DMS53 treated with DMSO at 0.1 percent for 48 hours (cell line): ENCODE measurements around the gene SUN5.

Experiments used
- DNase-seq: peaks from one replicate; lab custom pipeline; 2025; ENCODE audit not compliant: unreplicated experiment; lab: John Stamatoyannopoulos, UW

SUN5 gene

DNA sequence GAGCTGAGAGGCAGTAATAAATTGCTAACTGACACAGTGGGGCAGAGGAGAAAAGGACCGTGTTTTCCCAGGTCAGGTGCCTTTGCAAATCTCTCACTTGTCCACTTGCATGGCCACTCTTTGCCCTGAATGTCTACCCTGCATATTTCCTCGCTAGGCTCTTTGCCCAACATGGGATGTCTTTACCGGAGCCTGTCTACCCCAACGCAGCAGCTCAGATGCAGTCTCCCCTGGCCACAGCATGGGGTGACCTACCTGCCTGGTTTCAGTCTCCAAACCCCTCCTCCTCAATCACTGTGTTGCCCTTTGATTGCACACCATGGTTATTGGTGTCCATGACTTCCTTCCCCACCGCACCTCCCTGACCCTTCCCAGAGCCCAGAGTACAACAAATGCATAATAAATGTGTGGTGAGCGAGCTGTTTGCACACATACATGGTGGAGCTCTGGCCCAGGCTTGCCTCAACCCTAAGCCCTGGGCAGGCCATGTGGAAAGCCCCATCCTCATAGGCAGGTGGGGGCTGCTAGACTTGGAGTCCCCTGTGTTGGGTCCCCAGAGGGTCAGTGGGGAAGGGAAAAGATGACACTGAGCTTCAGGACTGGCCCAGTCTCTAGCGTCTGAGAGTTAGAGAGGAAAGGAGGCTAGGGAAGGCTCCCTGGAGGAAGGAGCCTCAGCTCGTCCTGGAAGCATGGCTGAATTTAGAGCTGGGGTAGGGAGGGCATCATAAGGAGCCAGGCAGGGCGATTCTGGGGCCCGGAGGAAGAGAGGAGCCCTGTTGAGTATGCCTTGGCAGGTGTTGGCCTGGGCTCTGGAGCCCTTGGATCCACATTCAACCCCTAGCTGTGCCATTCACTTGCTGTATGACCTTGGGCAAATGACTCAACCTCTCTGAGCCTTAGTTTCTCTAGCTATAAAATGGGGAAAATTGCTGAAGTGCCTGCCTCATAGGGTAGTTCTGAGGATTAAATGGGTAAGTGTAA lies 22.8 kb upstream of the SUN5 start:
- no peak for DNase-seq

DNA sequence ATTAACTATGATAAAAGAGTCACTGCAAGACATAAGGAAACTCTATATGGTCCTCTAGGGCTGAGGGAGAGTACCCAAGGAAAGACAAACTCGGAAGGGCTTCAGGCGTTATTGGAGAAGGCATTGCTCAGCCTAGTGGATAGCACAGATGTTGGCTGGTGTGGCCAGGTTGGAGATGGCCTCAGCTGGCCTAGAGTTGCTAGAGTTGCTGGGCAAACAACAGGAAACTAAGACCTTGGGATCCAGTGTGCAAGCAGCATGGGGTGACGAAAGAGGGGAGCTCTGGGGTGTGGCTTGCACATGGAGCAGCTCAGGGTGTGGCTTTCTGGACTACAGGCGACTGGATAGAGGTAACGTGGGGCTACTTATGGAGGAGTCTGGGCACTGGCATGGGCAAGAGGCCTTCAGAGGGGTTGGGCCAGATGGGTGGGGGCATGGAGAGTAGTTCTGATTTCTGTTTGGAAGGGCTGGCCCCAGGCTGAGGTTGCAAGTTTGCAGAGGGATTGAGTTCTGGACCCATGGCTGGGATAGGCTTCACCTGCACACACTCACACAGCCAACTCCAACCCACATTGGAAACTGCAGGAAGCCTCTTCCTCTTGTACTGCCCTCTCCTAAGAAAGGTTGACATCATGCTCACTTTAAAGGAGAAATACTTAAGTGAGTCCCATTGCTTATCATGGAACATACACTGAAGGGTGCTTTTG lies 22.0 kb upstream of the SUN5 start:
- DNase-seq, result no peak

DNA sequence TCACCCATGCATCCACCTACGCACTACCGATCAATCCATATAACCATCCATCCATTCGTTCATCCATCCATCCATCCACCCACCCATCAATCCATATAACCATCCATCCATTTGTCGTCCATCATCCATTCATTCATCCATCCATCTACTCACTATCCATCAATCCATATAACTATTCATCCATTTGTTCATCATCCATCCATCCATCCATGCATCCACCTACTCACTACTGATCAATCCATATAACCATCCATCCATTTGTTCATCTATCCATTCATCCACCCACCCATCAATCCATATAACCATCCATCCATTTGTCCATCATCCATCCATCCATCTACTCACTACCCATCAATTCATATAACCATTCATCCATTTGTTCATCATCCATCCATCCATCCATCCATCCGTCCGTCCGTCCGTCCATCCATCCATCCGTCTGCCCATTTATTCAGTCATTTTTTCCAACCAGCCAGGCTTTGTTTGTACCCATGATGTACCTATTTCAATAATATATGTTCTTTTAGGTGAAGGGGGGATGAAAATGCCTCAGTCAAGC lies 21.2 kb upstream of the SUN5 start:
- no peak for DNase-seq

DNA sequence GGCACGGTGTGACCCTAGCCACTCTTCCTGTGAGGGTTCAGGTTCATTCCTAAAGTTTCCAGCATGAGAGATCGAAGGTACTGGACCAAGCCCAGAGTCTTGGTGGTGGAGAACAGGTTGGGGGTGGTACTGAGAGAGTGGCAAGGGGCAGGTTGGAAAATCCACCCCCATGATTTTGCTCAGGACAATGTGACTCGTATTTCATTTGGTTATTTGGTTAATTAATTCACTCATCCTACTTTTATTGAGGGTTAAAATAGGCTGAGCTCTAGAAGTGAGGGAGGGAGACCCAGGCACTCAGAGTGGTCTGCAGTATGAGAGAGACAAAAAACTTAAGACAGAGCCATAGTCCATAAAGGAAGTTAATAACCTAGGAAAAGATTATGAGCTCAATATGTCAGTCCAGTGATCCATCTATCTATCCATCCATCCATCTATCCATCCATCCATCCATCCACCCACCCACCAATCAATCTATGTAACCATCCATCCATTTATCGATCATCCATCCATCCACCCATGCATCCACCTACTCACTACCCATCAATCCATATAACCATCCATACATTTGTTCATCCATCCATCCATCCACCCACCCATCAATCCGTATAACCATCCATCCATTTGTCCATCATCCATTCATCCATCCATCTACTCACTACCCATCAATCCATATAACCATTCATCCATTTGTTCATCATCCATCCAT lies 20.5 kb upstream of the SUN5 start:
- DNase-seq, result no peak

DNA sequence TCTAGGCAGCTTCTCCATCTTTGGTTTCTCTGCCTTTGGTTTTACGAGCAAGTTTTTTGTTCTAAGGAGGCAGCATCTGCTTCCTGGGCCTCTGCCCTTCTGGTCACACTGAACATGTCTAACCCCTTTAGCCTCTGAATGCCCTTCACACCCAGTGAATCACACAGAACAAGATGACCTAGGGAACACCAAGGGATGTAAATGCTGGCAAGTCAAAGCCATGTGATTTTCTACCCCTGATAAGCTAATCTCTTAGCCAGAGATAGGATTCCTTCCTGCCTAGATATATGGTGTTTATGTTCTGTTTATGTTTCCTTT lies 20.0 kb upstream of the SUN5 start:
- DNase-seq, result no peak

DNA sequence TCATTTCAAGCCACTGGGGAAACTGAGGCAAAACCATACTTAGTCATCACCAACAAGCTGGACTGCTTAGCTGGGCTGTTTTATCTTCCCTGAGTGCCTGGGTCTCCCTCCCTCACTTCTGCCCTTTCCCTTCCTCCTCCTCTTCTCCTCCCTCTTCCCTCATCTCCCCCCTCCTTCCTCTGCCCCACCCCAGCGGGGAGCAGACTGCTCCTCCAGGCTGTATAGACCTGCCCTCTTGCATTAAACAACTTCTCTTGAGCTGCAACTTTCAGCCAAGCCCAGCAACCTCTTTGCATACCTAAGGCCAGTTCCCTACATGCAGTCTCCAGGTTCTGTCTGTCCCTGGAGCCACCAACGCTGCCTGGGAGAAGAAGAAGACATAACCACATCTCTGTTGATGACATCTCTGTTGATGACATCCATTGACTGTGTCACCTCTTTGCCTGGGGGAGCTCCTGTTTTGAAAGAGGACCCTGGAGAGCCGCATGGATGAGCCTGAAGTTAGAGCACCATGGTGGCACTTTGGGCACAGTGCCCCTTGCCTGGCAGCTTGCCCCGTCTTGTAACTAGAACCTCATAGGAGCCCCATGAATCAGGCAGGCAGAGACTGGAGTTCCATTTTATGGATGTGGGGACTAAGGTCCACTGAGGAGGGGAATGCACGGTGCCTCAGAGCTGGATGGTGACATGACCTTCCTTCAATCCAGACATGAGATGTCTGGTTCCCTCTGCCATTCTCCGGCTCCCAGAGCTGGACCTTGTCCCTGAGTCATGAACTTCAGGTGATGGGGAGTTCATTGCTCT lies 19.4 kb upstream of the SUN5 start:
- no peak for DNase-seq

DNA sequence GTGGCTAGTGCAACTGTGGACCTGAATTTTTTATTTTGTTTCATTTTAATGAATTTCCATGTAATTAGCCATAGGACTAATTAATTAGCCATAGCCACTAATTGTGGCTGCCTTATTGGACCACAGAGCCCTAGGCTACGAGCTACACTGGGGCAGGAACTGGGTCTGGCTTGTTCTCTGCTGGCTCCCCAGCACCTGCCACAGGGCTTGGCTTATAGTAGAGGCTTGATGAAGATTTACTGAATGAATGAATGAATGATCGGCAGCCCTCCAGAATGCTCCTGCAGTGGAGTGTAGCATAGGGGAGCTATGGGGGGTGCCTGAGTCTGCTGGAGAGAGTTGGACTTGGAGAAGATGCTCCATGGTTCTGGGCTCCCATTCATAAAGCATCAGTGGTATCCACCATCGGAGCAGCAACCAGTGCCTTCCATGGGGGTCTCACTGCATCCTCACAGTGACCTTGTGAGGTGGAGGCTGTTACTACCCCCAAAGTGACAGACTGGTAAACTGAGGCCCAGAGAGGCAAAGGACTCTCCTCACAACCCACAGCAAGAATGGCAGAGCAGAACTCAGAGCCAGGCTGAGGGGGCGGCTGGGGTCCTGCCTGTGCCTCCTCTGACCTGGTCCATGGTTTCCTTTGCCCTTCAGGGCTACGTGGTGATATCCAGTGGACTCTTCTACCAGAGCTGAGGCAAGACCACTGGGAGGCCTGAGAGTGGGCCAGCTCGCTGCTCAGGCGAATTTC lies 18.6 kb upstream of the SUN5 start:
- no peak for DNase-seq

DNA sequence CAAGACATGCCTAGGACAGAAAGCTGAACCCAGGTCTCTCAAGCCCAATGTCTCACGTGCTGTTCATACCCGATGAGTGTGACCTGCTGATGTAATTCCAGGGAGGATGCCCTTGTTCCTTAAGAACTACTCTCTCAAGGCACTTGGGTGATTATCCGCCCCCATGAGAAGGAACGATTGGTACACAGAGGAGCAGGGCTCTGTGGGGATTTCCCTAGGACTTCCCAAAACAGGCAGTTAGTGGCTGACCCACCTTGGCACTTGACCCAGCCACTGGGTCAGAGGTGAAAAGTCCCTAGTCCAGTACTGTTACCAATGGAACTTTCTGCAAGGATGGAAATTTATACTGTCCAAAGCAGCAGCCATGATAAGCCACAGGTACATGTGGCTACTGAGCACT lies 18.1 kb upstream of the SUN5 start:
- no peak for DNase-seq

DNA sequence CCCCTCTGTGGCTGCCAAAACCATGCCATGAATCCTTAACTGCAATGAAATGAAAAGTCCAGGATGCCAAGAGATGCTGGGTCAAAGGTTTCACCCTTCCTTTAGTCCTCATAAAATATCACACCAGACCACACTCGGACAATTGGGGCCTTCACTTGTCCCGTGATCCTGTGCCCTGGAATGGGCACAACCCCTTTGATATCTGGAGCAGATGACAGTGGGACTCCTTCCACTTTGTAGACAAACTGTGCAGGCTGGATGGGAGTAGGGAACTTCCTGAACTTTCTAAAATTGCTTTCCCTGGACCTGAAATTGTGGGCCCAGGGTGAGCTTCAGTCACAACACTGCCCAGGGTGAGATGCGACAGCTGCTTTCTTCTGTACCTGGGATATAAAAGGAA lies 17.6 kb upstream of the SUN5 start:
- no peak for DNase-seq

DNA sequence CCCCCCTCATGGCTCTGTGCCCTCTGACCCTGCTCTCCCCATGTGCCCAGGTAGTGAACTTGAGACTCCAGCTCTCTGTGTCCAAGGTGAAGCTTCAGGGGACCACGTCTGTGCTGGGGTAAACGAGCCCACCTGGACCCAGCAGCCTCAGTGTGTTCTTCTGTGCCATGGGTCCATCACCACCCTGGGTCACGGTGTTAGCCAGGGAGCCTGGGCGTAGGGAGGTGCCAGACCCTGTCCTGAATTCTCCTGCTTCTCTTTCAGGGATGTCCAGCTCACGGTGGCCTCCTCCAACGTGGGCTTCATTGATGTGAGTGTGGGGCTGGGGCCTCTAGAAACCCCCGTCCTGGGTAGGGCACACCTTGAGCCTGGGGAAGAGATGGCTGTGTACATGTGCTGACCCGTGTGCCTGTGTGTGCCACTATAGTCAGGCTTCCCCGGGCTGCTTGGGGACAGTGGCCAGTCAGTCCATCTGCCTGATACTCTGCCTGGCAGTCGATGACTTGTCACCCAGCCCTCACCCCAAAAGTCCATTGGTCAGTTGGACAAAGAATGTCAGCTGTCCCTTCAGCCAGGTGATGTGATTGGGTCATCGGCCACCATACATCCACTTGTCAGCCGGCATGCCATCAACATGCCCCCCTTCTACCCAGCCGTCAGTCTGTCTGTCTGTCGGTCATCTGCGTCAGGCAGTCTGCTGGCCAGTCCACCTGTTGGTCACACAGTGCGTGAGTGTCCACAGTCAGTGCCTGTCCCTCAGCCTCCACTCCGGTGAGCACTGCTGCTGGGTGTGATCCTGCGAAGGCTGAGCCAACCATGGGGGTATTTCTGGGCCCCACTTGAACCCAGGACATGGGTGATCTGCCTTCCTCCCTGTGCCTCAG lies 16.3 kb upstream of the SUN5 start:
- DNase-seq, result no peak

DNA sequence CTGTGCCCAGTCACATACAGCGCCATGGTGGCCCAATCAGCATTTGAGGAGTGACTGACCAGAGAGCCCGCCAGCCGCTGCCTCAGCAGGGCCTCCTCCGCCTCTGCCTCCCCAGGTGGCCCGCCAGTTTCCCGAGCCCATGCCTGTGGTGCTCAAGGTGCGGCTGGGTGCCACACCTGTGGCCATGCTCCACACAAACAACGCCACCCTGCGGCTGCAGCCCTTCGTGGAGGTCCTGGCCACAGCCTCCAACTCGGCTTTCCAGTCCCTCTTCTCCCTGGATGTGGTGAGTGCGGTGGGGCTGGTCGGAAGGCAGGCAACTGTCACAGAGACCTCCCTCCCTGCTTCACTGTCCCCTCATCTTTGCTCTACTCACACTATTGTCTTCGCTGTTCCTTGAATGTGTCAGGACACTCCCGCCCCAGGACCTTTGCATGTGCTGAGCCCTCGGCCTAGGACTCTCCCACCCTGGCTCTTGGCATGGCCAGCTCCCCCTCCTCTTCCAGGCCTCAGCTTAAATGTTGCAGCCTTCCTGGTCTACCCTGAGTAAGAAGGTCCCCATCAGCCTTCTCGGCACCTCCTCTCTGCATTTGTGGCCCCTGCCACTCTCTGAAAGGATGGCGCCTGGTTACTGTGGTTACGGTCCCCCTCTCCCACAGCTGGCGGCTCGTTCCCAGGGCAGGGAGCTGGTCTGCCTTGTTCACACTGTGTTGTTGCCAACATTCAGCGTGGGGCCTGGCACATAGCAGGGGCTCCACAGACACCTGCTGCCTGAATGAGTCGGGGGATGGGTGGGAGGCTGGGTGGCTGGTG lies 15.4 kb upstream of the SUN5 start:
- no peak for DNase-seq

DNA sequence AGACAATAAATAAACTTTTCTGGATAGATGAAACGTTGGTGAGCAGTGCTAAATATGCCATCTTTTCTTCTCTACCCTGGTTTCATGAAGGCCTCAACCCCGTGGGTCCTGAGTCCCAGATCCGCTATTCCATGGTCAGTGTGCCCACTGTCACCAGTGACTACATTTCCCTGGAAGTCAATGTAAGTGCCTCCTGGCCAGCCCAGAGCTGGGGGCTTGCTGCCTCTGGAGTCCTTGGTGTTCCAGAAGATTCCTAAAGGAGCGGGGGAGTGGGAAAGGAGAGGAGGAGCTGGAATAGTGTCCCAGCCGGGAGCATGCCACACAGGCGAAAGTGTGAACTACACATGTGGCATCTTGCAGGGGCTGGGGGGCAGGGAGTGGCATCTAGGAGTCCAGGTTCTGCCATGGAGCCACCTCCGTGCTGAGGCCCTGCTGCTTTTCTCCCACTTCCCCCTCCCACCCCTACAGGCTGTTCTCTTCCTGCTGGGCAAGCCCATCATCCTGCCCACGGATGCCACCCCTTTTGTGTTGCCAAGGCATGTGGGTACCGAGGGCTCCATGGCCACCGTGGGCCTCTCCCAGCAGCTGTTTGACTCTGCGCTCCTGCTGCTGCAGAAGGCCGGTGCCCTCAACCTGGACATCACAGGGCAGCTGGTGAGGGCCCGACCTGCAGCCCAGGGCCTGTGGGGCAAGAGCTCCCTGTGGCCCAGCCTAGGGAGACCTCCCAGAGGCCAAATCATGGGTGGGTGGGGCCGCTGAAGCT lies 14.1 kb upstream of the SUN5 start:
- DNase-seq, result no peak

DNA sequence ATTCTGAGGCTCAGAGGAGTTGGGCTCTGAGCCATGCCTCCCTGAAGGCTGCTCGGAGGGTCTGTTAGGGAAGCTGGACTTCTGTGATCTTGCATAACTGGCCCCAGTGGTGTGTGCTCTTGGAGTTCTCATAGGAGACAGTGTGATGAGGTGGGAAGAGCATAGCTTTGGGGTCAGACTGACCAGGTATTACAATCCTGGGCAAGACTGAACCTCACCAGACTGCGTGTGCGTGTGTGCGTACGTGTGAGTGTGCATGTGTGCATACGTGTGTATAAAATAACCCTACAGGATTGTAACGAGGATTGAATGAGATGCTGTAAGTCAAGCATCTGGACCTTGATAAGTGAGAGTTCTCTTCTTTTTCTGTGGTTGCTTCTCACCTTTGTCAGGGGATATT lies 13.3 kb upstream of the SUN5 start:
- DNase-seq, result no peak

DNA sequence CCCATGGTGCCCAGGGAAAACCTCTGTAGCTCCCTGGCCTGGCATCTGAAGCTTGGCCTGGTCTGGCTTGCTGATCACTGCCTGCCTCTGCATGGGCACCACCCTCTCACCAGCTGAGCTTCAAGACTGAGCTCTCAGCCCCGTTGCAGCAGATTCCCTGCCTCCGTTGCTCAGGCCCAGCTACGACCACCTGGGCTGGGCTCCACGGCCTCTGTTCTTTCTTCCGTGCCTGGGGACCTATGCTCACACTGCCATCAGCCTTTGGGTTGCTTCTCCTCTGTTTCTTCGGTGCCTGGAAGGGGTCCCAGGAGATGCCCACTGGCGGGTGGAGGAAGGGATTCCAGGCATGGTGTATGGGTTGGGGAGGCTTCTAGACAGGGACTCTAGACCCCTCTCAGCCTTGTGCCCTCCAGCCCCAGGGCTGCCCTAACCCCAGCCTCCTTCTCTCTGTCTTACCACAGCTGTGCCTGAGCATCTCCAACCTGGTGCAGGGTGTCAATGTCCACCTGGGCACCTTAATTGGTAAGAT lies 12.4 kb upstream of the SUN5 start:
- no peak for DNase-seq

DNA sequence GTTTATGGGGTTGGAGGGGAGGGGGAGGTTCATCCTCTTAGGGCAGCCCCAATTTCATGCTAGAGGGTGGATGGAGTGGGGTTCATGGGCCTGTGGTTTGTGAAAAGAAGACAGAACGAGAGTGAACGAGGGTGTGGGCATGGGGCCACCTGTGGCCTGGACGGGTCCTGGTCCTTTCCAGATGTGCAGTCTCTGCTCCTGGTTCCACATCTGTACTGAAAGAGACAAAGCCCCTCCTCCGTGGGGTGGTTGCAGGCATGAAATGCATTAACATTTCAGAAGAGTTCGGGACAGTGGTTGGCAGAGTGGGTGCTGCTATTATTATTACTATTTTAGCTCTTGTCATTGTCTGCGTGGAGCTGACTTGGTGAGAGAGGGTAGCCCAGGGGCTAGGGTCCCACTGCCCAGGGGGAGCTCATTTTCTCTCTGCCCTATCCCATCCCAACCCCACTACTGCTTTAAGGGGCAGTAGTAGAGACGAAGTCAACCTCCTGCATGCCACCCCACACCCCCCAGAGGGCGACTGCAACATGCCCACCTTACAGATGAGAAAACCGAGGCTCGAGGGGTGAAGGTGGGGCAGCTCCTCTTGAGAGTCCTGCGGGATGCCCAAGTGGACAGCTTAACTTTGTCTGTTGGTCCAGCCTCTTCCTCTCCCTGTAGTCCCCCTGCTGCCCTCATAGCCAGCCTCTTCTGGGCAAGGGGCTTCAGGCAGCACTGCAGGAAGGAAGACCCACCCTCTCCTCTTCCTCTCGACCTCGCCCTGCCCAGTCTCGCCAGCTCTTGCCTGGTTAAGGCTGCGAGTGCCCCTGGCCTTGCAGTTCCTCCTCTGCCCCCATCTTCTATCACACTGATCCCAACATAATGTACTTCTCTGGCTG lies 11.7 kb upstream of the SUN5 start:
- no peak for DNase-seq

DNA sequence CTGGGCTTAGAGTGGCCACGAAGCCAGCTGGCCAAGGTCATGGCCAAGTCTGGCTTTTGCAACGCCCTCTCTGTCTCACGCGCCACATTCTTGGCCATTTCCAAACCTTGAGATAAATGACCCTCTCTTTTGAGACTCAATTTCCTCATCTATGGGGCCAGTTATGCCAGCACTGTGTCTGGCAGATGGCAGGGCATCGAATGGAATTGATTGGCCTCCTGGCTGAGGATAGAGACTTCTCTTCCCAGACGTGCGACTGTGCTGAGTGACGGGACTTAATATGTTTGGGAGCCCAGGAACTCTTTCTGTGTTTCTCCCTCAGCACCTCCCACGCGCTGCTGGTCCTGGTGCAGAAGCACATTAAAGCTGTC lies 10.9 kb upstream of the SUN5 start:
- DNase-seq, result no peak
